HepG2 (cell line): Measurements from ENCODE around the gene ATOSB. TPM values are rescaled to one million over a fixed set of nuclear protein-coding genes. Genes with fewer than 3 reads are reported as not detected.
A peak's percentile ranks its signal among the peaks of the same experiment; 100 is the strongest.

Source experiments
- AHR ChIP-seq: IDR thresholded peaks from 2 replicates; pipeline ENCODE4 v1.6.1; 2018; ENCODE audit warnings: missing genetic modification reagents, missing compliant biosample characterization
- BRF2 ChIP-seq: sonication (generic); formaldehyde crosslinking; IDR thresholded peaks from 2 replicates; pipeline ENCODE4 v1.8.1; 2022; ENCODE audit warnings: mild to moderate bottlenecking, missing genetic modification reagents
- CREM ChIP-seq, 2 experiments: sonication (generic) in 1 of 2; formaldehyde crosslinking in 1 of 2; IDR thresholded peaks; 2 replicates each; pipeline versions ENCODE4 v1.4.0 to v1.6.1; 2016 to 2020; ENCODE audit warnings: antibody characterized with exemption in 1 of 2, mild to moderate bottlenecking in 1 of 2, missing genetic modification reagents in 1 of 2
- EEA1 ChIP-seq: sonication (generic); formaldehyde crosslinking; IDR thresholded peaks from 2 replicates; pipeline ENCODE4 v1.5.1; 2020; ENCODE audit warnings: mild to moderate bottlenecking, missing genetic modification reagents, borderline replicate concordance
- HBP1 ChIP-seq: IDR thresholded peaks from 2 replicates; pipeline ENCODE4 v1.6.1; 2016; ENCODE audit warnings: low read depth, control low read depth
- MAFK ChIP-seq, 2 experiments: IDR thresholded peaks in 1 of 2; conservative IDR thresholded peaks in 1 of 2; 2 replicates each; pipeline ENCODE4 v1.6.1; 2011; ENCODE audit warnings: improper control_type of control experiment in 2 of 2, low read length in 2 of 2
- SALL1 ChIP-seq: sonication (generic); formaldehyde crosslinking; IDR thresholded peaks from 2 replicates; pipeline ENCODE4 v1.8.0; 2022; ENCODE audit warnings: mild to moderate bottlenecking, missing genetic modification reagents
- ZC3H4 ChIP-seq: sonication (generic); formaldehyde crosslinking; IDR thresholded peaks from 2 replicates; pipeline ENCODE4 v1.4.0; 2020; ENCODE audit warnings: missing genetic modification reagents, borderline replicate concordance
- ZFP41 ChIP-seq: sonication (generic); formaldehyde crosslinking; IDR thresholded peaks from 2 replicates; pipeline ENCODE4 v1.4.0; 2020; ENCODE audit warnings: mild to moderate bottlenecking, missing genetic modification reagents, borderline replicate concordance
- ZNF205 ChIP-seq: IDR thresholded peaks from 2 replicates; pipeline ENCODE4 v1.6.1; 2018; ENCODE audit warnings: missing biosample characterization, missing genetic modification reagents
- ZSCAN12 ChIP-seq: sonication (generic); formaldehyde crosslinking; IDR thresholded peaks from 2 replicates; pipeline ENCODE4 v1.9.0; 2021; ENCODE audit warnings: mild to moderate bottlenecking, missing genetic modification reagents
- polyA plus RNA-seq, 8 experiments: library from polyadenylated mRNA; depleted of rRNA in 3 of 8; stranded (reverse) in 7 of 8; unstranded in 1 of 8; fragments of >200 nt; fragmentation: Illumina TruSeq in 4 of 8; extraction: Trizol in 4 of 8; gene quantifications; 2 replicates each; pipeline versions ENCODE4 v1.2.1 to v1.2.3, GENCODE V29; 2011 to 2016; ENCODE audit warnings: low read depth in 4 of 8, missing spikeins in 1 of 8, mixed read lengths in 1 of 8; ENCODE audit not compliant: insufficient read depth in 1 of 8
- total RNA-seq, 5 experiments: library from RNA; depleted of rRNA; stranded (reverse); fragments of >200 nt; fragmentation: Illumina TruSeq; extraction: Trizol; gene quantifications; 2 replicates each; pipeline ENCODE4 v1.2.3, GENCODE V29; 2016; ENCODE audit warnings: low read depth in 1 of 5
- TF ChIP-seq, protein P1 (sequence below), 2 experiments: fragments of 450-650 bp in 1 of 2; sonication (generic) in 1 of 2; formaldehyde crosslinking in 1 of 2; IDR thresholded peaks; 2 replicates each; pipeline versions ENCODE4 v1.6.1 to v1.8.0; 2016 to 2022; ENCODE audit warnings: antibody characterized with exemption in 1 of 2, mild to moderate bottlenecking in 1 of 2, missing genetic modification reagents in 1 of 2
- TF ChIP-seq, protein P2 (sequence below): sonication (generic); formaldehyde crosslinking; IDR thresholded peaks from 2 replicates; pipeline ENCODE4 v1.4.0; 2020; ENCODE audit warnings: missing genetic modification reagents

ATOSB gene
- total and polyA plus RNA-seq, 2 of the 13 experiments (the other 11 are each of a cell fraction or from before 2014, with no cell fraction given): 1.9 to 6.4 TPM

DNA sequence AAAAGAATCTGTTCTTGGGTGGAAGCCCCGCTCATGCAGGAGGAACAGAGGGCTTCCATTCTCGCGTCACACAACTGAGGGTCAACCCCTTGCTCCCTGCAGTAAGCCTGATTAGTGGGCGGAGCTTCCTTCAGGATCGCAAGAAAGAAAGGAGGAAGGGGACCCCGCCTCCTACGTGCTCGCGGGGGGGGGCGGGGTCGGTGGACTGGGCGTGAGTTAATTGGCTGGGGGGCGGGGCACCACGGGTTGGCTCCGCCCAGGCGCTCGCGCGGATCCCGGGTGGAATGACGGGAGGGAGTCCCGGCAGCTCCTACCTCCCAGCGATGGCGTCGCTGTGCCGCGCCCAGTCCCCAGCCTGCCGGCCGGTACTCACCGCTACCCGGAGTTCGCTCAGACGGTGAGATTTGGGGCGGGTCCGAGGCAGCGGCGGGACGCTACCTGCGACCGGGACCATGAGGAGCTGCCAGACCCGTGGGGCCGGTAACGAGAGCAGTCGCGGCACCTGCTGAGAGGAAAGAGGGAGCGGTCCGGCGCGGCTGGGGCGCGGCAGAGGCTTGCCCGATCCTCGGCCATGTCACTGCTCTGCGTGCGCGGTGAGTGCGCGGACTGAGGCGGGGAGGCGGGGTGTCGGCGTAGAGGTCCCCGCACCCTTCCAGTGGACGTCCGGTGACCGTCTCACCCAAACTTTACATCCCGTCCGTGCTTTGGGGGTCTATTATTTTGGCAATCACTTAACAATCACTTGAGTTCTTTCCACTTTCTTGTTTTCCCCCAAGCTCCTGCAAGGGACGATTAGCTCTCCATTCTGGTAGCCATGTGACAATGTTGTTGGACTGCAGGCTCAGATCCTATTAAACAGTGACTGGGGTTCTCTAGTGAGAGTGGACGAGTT lies 46.3 kb upstream of the ATOSB start, which contains the start of gene UNC13B (continued):
- TF ChIP-seq MAFK (conservative IDR thresholded peaks at IDR 0.05 in 1 of 2, IDR thresholded peaks at IDR 0.05 in 1 of 2; ENCODE audit: low read length in 2 of 2) (no peak), EEA1 (CRISPR knock-in tag) (peak; percentile 81; the same call in 1 of the 2 replicates), AHR (peak; percentile 23), CREM (IDR thresholded peaks at IDR 0.05) (peak; percentile 42), CREM (CRISPR knock-in tag; IDR thresholded peaks at IDR 0.05) (0 out of 2 replicates have a peak, but pooled peaks have one; percentile 49), ZFP41 (CRISPR knock-in tag) (no peak), ZC3H4 (CRISPR knock-in tag) (no peak), HBP1 (CRISPR knock-in tag) (peak; percentile 4; the same call in 1 of the 2 replicates), SALL1 (CRISPR knock-in tag) (peak; percentile 84), ZSCAN12 (CRISPR knock-in tag) (no peak), ZNF205 (CRISPR knock-in tag) (peak; percentile 70; the same call in 1 of the 2 replicates), BRF2 (CRISPR knock-in tag) (no peak)
- TF ChIP-seq, protein P1, sequence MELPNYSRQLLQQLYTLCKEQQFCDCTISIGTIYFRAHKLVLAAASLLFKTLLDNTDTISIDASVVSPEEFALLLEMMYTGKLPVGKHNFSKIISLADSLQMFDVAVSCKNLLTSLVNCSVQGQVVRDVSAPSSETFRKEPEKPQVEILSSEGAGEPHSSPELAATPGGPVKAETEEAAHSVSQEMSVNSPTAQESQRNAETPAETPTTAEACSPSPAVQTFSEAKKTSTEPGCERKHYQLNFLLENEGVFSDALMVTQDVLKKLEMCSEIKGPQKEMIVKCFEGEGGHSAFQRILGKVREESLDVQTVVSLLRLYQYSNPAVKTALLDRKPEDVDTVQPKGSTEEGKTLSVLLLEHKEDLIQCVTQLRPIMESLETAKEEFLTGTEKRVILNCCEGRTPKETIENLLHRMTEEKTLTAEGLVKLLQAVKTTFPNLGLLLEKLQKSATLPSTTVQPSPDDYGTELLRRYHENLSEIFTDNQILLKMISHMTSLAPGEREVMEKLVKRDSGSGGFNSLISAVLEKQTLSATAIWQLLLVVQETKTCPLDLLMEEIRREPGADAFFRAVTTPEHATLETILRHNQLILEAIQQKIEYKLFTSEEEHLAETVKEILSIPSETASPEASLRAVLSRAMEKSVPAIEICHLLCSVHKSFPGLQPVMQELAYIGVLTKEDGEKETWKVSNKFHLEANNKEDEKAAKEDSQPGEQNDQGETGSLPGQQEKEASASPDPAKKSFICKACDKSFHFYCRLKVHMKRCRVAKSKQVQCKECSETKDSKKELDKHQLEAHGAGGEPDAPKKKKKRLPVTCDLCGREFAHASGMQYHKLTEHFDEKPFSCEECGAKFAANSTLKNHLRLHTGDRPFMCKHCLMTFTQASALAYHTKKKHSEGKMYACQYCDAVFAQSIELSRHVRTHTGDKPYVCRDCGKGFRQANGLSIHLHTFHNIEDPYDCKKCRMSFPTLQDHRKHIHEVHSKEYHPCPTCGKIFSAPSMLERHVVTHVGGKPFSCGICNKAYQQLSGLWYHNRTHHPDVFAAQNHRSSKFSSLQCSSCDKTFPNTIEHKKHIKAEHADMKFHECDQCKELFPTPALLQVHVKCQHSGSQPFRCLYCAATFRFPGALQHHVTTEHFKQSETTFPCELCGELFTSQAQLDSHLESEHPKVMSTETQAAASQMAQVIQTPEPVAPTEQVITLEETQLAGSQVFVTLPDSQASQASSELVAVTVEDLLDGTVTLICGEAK (IDR thresholded peaks at IDR 0.05): no peak
- TF ChIP-seq, protein P1 (CRISPR knock-in tag; IDR thresholded peaks at IDR 0.05): 0 out of 2 replicates have a peak, but pooled peaks have one; percentile 35
- TF ChIP-seq, protein P2, sequence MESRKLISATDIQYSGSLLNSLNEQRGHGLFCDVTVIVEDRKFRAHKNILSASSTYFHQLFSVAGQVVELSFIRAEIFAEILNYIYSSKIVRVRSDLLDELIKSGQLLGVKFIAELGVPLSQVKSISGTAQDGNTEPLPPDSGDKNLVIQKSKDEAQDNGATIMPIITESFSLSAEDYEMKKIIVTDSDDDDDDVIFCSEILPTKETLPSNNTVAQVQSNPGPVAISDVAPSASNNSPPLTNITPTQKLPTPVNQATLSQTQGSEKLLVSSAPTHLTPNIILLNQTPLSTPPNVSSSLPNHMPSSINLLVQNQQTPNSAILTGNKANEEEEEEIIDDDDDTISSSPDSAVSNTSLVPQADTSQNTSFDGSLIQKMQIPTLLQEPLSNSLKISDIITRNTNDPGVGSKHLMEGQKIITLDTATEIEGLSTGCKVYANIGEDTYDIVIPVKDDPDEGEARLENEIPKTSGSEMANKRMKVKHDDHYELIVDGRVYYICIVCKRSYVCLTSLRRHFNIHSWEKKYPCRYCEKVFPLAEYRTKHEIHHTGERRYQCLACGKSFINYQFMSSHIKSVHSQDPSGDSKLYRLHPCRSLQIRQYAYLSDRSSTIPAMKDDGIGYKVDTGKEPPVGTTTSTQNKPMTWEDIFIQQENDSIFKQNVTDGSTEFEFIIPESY (CRISPR knock-in tag): peak; percentile 38
